IMR-90 (cell line): ENCODE data around the gene TXNL4B.
"Not testable (repeated sequence)": the region's sequence is repeated elsewhere in the genome, so short reads cannot be mapped to it uniquely, and the experiment has no call there.

Source experiments
- BHLHE40 ChIP-seq: fragments of 150-350 bp; IDR thresholded peaks from 2 replicates; pipeline ENCODE4 v1.6.1; 2016; ENCODE audit warnings: mild to moderate bottlenecking, low read depth, low read length
- CEBPB ChIP-seq: IDR thresholded peaks from 2 replicates; pipeline ENCODE4 v1.6.1; 2012; ENCODE audit warnings: low read depth, low read length, improper control_type of control experiment
- CHD1 ChIP-seq: IDR thresholded peaks from 2 replicates; pipeline ENCODE4 v1.6.1; 2012; ENCODE audit warnings: low read depth, low read length, improper control_type of control experiment
- CTCF ChIP-seq: conservative IDR thresholded peaks from 2 replicates; pipeline ENCODE4 v1.5.1; 2012; ENCODE audit warnings: mild to moderate bottlenecking, low read depth, low read length, improper control_type of control experiment
- MAFK ChIP-seq: IDR thresholded peaks from 2 replicates; pipeline ENCODE4 v1.6.1; 2012; ENCODE audit warnings: low read depth, low read length, improper control_type of control experiment
- MAZ ChIP-seq: IDR thresholded peaks from 2 replicates; pipeline ENCODE4 v1.6.1; 2012; ENCODE audit warnings: low read depth, mild to moderate bottlenecking, low read length, improper control_type of control experiment, moderate library complexity, borderline replicate concordance
- MXI1 ChIP-seq: IDR thresholded peaks from 2 replicates; pipeline ENCODE4 v1.6.1; 2012; ENCODE audit warnings: low read depth, mild to moderate bottlenecking, low read length, moderate library complexity, borderline replicate concordance
- POLR2A ChIP-seq: IDR thresholded peaks from 2 replicates; pipeline ENCODE4 v1.6.1; 2012; ENCODE audit warnings: mild to moderate bottlenecking, low read depth, low read length
- RAD21 ChIP-seq: IDR thresholded peaks from 2 replicates; pipeline ENCODE4 v1.6.1; 2012; ENCODE audit warnings: low read length, improper control_type of control experiment

GRCh38 chr16:72054254-72054847 is 39.1 kb downstream of the TXNL4B start, which contains the start of gene HP:
- not testable (repeated sequence) for TF ChIP-seq CTCF, POLR2A, CEBPB, BHLHE40, MAFK, CHD1, MAZ, MXI1, RAD21
